ENCODE results near the gene TRIM46.
A peak's percentile ranks its signal among the peaks of the same experiment; 100 is the strongest.

DNA sequence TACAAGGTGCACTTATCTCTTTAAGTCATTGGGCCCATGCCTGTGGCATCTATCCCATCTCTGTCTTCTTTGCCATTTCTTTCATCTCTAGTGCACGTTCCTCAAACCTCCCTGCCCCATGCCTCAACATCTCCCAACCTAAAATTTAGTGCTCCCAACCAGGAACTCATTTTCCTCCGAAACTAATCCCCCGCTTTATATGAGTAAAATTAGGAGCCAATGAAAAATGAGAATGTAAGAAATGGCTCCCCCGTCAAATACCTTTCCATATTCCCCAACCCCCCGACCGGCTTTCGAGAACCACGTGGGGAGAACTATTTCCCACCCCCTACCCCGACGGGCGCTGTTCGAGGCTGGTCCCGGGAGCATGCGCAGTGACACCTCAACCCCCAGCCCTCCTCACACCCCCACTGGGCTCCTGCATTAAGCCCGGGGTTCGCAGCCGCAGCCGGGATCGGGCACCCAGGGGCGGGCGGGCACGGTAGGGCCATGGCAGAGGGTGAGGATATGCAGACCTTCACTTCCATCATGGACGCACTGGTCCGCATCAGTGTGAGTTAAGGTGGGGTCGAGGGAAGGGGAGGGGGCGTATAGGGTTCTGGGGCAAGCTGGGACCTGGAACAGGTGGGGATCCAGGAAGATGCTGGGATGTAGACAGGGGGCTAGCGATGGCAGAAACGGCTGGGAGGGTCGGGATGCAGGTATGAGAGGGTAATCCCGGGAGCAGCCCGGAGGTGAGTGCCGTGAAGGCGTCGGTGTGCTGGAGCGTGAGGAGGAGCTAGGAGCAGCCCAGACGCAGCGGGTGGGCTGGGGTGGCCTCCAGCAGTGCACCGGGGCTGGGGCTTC is at the start of gene TRIM46:
- no peak for TF ChIP-seq SIN3A (IDR thresholded peaks at IDR 0.05; ENCODE audit: borderline replicate concordance, insufficient read depth, low read depth, low read length)
- TF ChIP-seq, protein P1, sequence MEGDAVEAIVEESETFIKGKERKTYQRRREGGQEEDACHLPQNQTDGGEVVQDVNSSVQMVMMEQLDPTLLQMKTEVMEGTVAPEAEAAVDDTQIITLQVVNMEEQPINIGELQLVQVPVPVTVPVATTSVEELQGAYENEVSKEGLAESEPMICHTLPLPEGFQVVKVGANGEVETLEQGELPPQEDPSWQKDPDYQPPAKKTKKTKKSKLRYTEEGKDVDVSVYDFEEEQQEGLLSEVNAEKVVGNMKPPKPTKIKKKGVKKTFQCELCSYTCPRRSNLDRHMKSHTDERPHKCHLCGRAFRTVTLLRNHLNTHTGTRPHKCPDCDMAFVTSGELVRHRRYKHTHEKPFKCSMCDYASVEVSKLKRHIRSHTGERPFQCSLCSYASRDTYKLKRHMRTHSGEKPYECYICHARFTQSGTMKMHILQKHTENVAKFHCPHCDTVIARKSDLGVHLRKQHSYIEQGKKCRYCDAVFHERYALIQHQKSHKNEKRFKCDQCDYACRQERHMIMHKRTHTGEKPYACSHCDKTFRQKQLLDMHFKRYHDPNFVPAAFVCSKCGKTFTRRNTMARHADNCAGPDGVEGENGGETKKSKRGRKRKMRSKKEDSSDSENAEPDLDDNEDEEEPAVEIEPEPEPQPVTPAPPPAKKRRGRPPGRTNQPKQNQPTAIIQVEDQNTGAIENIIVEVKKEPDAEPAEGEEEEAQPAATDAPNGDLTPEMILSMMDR (IDR thresholded peaks at IDR 0.05): peak; percentile 2

All from Panc1 (cell line).